ENCODE results near the gene PUM2. TPM values are rescaled to one million over a fixed set of nuclear protein-coding genes. Genes with fewer than 3 reads are reported as not detected.

Gene PUM2
- total RNA-seq, 4 donors from 2014 or later = 26.0 to 36.4 (median 29.6) TPM

GRCh38 chr2:20333738-20334137 is 16.9 kb downstream of the PUM2 start:
- H3K4me3 ChIP-seq = no peak overlapping the region
- intact Hi-C loops (cut with DNase I; ENCODE audit: low total_unique reads) = no loop called here
- in situ Hi-C loops (cut with MboI; ENCODE audit: low sequenced_read_pairs in 4 of 4) = no loop called here
- no peaks in the 10 kb centered on the region for H3K9me3 ChIP-seq
- ATAC-seq (no peak), DNase-seq (no peak)
- H3K36me3 ChIP-seq = no peaks in the 10 kb centered on the region
- no peak for TF ChIP-seq CTCF (IDR thresholded peaks at IDR 0.05 in 4 of 5, conservative IDR thresholded peaks at IDR 0.05 in 1 of 5)
- no peak overlapping the region for H3K27ac ChIP-seq
- peaks cover 34 to 38% of the 10 kb centered on the region in 2 donors for H3K4me1 ChIP-seq
- no peaks in the 10 kb centered on the region for H3K27me3 ChIP-seq

- peaks cover 0 to 9% of the 10 kb centered on the region in 2 donors for H3K36me3 ChIP-seq
- no peaks in the 10 kb centered on the region for H3K9me3 ChIP-seq
- TF ChIP-seq POLR2A (IDR thresholded peaks at IDR 0.05) = no peak
- TF ChIP-seq CTCF (IDR thresholded peaks at IDR 0.05 in 4 of 5, conservative IDR thresholded peaks at IDR 0.05 in 1 of 5) = no peak
- intact Hi-C loops (cut with DNase I; ENCODE audit: low total_unique reads) = no loop called here
- H3K27ac ChIP-seq = no peak overlapping the region
- H3K4me1 ChIP-seq = peaks cover 19 to 21% of the 10 kb centered on the region in 2 donors
- DNase-seq = no peak
- H3K27me3 ChIP-seq = no peaks in the 10 kb centered on the region
- no peak for ATAC-seq
- H3K4me3 ChIP-seq = no peak overlapping the region
- in situ Hi-C loops (cut with MboI; ENCODE audit: low sequenced_read_pairs in 4 of 4) = no loop called here
Observed at GRCh38 chr2:20330192-20330591, 20.5 kb downstream of the PUM2 start.

GRCh38 chr2:20327370-20327769 is 23.3 kb downstream of the PUM2 start:
- Histone ChIP-seq H3K36me3 (peaks cover 0 to 12% of the 10 kb centered on the region in 2 donors), H3K9me3 (no peaks in the 10 kb centered on the region), H3K4me3 (no peak overlapping the region), H3K4me1 (peaks cover 12 to 21% of the 10 kb centered on the region in 2 donors), H3K27me3 (no peaks in the 10 kb centered on the region), H3K27ac (peak overlapping the region in 3 of 4 donors; percentile 13 to 22 (median 22))
- DNase-seq (no peak), ATAC-seq (no peak)
- in situ Hi-C loops (cut with MboI; ENCODE audit: low sequenced_read_pairs in 4 of 4) (no loop called here), intact Hi-C loops (cut with DNase I; ENCODE audit: low total_unique reads) (no loop called here)
- TF ChIP-seq CTCF (IDR thresholded peaks at IDR 0.05 in 4 of 5, conservative IDR thresholded peaks at IDR 0.05 in 1 of 5) (no peak), POLR2A (IDR thresholded peaks at IDR 0.05) (no peak)

GRCh38 chr2:20326163-20326780 is 24.4 kb downstream of the PUM2 start:
- intact Hi-C loops (cut with DNase I; ENCODE audit: low total_unique reads) = no loop called here
- Histone ChIP-seq H3K27me3 (no peaks in the 10 kb centered on the region), H3K4me3 (no peak overlapping the region), H3K4me1 (peaks cover 12 to 21% of the 10 kb centered on the region in 2 donors), H3K36me3 (peaks cover 0 to 13% of the 10 kb centered on the region in 2 donors), H3K27ac (no peak overlapping the region), H3K9me3 (no peaks in the 10 kb centered on the region)
- in situ Hi-C loops (cut with MboI; ENCODE audit: low sequenced_read_pairs in 4 of 4) = no loop called here
- peak in 1 of 2 donors; percentile 23 for DNase-seq
- no peak for TF ChIP-seq POLR2A (IDR thresholded peaks at IDR 0.05)
- TF ChIP-seq CTCF (IDR thresholded peaks at IDR 0.05 in 4 of 5, conservative IDR thresholded peaks at IDR 0.05 in 1 of 5) = peak in 4 of 5 experiments; percentile 26 to 70 (median 40)
- peak; percentile 58 to 62 for ATAC-seq

All from gastrocnemius medialis (tissue), 4 donors.